GM19193 (cell line): ENCODE measurements around the gene GNG7.

Source experiments
- POLR2A ChIP-seq: IDR thresholded peaks from 4 replicates; pipeline ENCODE4 v1.6.1; 2011; ENCODE audit not compliant: insufficient read depth, insufficient read length; ENCODE audit errors: extremely low read depth

GNG7 gene

DNA sequence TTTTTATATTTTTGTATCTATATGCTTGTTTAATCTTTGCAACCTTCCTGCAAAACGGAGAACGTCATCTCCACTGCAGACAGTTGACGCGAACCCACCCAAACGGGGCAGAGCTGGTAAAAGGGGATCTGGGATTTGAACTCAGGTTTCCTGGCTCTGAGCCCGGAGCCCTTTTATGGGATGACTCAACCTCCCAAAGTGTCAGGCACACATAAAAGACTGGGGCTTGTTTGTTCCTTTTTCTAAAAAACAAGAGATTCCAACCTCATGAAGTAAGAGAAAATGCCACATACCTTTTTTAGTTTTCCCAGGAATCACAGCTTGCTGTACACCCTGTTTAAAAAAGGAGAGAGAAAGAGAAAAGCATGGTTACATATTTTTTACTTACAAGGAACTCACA lies 147.6 kb downstream of the GNG7 start:
- no peak for TF ChIP-seq POLR2A

DNA sequence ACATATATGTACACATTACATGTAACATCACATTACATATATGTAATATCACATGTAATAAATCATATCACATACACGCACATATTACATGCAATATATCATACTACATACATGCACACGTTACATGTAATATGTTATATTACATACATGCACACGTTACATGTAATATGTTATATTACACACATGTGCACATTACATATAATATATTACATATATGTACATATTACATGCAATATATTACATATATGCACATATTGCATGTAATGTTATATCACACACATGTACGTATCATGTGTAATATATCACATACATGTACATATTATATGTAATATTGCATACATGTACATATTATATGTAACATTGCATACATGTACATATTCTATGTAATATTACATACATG lies 149.0 kb downstream of the GNG7 start:
- TF ChIP-seq POLR2A = no peak

DNA sequence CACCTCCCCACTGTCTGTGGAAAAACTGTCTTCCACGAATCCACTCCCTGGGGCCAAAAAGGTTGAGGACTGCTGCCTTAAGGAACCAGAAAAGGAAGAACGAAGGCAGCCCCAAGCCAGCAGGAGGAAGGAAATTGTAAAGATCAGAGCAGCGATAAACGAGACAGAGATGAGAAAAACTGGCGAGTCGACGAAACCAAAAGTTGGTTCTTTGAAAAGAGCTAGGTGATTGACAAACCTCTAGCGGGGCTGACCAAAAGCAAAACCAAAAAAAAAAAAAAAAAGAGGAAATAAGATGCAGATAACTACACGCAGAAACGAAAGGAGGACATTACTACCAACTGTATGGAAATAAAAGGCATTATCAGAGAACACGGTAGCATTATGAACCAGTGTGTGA lies 149.6 kb downstream of the GNG7 start:
- TF ChIP-seq POLR2A = no peak

DNA sequence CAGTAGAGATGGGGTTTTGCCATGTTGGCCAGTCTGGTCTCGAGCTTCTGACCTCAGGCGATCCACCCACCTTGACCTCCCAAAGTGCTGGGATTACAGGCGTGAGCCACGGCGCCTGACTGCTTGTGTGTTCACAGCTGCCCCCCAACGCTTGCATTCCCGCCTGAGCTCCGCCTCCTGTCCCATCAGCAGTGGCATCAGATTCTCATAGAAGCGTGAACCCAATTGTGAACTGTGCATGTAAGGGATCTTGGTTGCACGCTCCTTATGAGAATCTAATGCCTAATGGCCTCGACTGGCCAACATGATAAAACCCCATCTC lies 150.7 kb downstream of the GNG7 start:
- no peak for TF ChIP-seq POLR2A

DNA sequence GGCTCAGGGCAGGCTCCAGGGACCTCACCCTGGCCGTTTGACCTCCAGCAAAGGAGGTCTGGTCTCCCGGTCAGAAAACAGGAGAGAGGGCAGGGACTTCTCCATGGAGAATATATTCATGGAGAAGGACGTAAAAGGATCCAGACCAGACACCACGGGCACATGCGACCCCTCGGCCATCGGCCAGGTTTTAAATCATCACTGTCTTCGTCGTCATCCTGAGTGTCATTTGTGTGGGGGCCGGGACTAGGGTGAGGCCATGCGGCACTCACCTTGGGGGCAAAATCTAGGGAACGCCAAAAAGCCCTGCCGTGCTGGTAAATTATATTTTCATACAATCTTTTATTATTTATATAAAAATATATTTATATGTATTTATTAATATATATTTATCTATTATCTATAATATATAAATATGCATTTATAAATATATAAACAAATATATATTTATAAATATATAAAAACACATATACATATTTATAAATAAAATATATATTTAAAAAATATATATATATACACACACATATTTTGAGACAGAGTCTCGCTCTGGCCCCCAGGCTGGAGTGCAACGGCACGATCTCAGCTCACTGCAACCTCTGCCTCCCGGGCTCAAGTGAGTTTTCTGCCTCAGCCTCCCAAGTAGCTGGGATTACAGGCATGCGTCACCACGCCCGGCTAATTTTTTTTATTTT lies 151.2 kb downstream of the GNG7 start:
- no peak for TF ChIP-seq POLR2A

DNA sequence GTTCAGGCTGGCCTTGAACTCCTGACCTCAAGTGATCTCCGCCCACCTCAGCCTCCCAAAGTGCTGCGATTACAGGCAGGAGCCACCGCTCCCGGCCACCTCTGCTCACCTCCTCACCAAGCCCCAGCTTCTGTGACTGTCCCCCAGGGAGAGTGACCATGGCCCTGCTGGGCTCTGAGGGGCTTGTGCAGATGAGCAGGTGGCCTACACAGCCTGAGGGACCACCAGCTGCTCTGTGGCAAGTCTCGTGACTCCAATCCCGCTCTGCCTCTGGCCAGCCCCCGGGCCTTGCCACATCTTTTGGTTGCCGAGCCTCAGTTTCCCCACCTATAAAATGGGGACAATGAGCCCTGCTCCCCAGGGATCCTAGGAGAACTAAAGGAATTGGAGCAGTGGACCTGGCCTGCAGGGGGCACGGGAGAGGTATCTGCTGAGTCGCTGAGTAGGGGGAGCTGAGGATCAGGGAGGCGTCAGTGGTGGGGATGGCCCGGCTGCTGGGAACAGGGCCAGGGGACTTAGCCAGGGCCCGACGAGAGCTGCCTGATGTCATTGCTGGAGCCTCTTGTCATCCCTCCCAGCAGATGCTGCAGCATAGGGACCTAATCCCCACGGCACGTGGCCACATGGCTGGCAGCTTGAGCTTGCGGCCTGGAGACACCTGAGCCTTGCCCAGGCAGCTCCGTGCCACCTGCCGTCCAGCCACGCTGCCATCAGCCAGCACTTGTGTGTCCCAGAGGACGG lies 151.9 kb downstream of the GNG7 start:
- TF ChIP-seq POLR2A = no peak

DNA sequence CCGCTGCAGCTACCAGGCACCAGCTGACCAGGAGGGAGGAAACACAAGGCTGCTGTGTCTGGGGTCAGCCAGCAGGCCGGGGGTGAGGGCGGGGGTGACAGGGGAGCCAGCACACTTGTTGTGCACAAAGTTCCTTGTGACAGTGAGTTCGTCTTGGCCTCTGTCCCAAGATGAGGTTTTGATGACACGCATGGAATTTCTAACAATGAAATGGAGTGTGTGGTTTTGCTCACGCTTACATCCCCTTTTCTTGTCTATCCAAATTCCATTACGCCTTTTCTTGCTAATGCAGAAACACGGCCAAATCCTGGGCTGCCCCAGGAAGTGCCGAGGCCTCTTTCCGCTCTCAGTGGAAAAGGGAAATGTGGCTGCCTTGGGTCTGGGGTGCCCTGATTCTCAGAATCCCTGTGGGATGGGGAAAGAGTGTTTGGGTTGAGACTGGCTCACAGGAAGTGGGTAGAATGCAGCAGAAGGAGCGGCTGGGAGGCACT lies 152.7 kb downstream of the GNG7 start:
- no peak for TF ChIP-seq POLR2A

DNA sequence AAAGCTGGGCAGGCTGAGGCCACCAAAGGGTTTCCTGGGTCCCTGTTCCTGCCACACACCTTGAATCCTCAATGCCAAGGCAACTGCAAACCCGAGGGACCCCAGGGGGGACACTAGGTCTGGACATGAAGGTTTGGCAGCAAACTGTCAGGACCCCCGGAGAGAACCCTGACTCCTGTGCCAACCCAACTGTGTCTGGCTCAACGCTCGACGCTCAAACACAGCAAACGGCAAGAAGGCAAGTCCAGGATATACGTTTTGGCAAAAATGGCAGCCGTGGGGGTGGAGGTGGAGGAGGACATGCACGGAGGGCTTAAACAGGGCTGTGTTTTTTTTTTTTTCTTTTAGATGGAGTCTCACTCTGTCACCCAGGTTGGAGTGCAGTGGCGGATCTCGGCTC lies 153.5 kb downstream of the GNG7 start:
- TF ChIP-seq POLR2A = no peak

DNA sequence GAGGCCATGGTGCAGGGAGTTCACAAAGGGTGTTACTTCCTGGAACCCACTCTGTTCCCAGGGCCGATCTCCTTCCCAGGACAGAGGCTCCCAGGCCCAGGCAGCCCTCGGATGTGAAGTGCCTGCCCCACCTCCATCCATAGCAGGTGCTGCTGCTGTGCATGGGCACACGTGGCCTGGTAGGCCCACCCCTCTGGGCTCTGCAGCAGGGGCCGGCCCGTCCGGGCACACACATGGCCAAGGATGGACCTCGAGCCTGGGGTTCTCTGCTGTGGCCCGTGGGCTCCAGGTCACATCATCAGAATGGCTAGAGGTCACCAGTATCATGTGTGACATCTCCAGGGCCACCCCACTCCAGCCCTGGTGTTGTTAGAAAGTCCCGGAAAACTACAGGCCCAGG lies 154.8 kb downstream of the GNG7 start:
- no peak for TF ChIP-seq POLR2A

DNA sequence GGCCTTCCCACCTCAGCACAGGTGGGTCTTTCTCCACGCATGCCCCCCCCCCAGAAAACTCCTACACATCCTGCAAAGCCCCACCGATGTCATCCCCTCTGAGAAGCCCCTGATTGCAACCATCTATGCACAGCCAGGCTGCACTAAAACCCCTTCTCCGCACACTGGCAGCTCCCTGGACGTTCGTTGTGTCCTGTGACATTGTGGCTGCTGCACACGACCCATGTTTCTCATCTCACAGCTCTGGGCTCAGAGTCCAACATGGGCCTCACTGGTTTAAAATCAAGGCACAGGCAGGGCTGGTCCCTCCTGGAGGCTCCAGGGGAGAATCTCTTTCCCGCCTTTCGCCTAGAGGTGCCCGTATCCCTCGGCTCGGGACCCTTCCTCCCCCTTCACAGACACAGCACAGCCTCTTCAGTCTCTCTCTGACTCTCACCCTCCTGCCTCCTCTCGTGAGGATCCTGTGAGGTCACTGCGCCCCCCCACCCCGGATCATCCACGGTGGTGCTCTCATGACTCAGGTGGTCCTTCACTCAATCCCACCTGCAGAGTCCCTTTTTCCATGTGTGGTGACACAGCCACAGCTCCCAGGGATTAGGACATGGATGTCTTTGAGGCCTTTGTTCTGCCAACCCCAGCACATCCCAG lies 155.3 kb downstream of the GNG7 start:
- no peak for TF ChIP-seq POLR2A

DNA sequence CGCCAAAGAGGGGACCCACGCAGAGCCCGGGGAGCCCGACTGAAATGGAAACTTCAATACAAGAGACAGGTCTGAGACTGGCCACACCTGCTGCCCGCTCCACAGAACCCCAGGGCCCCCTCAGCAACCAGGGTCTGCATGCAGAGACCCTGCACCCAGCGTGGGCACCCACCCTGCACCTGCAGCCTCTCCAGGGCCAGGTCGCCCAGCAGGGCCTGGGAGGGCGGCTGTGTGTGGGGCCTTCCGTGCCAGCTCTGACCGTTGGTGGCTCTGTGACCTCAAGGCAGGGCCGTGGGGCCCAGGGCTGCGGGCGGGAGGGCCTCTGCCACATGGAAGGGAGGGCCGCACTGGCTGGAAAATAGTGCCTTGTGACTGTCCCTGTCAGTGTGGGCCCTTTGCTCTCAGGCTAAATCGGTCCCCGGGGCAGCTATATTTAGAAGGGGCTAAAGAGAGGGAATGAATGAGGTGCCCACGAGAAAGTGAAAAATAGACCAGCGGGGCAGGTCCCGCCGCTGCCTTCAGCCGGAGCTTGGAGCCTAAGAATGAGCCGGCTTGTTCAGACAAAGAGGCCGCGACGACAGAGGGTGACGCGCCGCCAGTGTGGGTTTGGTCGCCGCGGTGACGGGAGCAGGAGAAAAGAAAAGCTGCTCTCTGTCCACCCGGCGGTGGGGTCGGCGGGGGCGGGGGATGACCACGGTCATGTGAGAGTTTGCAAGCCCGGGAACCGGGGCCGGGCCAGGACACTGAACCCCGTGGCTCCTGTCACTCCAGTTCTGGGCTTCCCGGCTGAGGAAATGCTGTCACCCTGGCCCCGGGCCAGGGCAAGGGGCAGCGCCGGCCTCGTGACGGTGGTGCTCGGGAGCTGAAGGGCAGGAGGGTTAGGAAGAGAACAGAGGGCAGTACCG lies 156.1 kb downstream of the GNG7 start:
- TF ChIP-seq POLR2A = no peak

DNA sequence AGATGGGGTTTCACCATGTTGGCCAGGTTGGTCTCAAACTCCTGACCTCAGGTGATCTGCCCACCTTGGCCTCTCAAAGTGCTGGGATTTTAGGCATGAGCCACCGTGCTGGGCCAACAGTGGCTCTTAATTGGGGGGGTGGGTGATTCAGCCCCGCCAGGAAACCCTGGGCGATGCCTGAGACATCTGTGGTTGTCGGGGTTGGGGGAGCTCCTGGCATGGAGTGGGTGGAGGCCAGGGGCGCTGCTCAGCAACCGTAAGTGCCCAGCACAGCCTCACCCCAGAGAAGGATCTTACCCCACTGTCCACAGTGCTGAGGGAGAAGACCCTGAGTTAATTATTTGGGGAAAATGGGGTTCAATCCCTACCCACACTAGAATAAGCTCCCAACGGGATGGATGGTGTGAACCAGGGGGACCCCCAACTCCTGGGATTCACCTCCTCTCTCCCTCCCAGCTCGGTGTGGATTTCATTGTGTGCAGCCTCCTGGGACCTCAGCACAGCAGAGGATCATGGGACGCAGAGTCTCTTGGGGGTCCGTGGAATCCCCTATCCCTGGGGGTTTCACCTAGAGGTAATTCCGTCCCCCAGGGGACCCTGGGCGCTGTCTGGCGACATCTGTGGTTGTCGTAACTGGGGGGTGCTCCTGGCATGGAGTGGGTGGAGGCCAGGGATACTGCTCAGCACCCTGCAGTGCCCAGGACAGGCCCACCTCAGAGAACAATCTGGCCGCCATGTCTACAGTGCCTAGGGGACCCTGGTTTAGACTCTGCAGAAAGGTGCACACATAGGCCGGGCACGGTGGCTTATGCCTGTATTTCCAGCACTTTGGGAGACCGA lies 157.7 kb downstream of the GNG7 start:
- TF ChIP-seq POLR2A = no peak

DNA sequence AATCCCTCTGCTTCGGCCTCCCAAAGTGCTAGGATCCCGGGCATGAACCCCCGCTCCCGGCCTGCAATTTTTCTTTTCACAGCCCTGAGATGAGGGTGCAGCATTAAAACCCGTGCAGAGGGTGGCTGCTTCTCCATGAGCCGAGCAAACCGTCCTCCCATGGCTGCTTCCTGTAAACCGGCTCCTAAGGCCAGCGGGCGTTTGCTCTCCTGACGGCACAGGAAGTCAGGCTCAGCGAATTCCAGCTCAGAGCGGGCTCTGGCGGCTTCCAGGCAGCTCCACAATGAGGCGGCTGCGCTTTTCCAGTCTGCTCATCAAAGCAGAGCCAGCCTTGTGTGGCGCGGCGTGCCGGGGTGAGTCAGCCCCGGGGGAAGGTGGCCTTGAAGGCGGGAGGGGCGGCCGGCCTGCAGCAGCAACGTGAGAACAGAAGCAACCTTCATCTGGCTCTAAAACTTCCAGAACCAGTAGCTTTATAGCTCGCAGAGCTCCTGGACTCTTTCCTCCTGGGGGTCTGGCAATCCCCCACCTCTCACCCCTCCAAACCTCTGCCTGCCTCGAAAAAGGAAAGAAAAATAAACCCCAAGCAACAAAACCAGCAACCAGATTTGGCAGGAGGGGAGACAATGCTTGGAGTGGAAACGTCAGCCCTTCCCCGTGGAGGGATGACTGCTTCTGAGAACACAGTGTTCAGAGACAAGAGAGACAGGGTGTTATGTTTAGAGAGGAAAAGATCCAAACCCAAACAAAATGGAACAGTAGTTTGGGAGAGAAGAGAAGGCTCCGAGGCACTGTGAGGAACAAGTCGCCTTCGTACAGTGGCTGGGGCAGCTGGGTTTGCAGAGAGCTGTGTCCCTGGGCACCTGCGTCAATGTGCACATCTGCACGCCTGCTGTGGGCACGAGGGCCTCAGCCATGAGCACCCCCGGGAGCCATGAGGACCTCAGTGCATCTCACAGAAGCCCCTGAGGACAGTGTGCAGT lies 158.7 kb downstream of the GNG7 start:
- TF ChIP-seq POLR2A = peak; percentile 19
